ENCODE results near the gene PPIH.

Gene PPIH

GRCh38 chr1:42692461-42692860 is 34.2 kb downstream of the PPIH start:
- Histone ChIP-seq H4K20me1 (ENCODE audit: insufficient read depth, low read length) (peaks cover 94% of the 10 kb centered on the region), H3K4me1 (ENCODE audit: insufficient read depth, low read length) (peaks cover 17% of the 10 kb centered on the region), H3K9me3 (ENCODE audit: insufficient read depth, low read length, severe bottlenecking) (no peaks in the 10 kb centered on the region), H3K79me2 (ENCODE audit: insufficient read depth, low read length) (peaks cover 99% of the 10 kb centered on the region), H3K4me2 (ENCODE audit: insufficient read depth, low read length) (0 out of 2 replicates have a peak overlapping the region, but pooled peaks have one; percentile 9), H3K36me3 (ENCODE audit: insufficient read depth, low read length) (peaks cover 91% of the 10 kb centered on the region), H2AFZ (ENCODE audit: low read depth, low read length) (no peak overlapping the region), H3K9ac (ENCODE audit: low read depth, low read length) (no peak overlapping the region), H3K27me3 (ENCODE audit: insufficient read depth, low read length, poor library complexity) (no peaks in the 10 kb centered on the region), H3K4me3 (ENCODE audit: low read depth in 1 of 2, low read length in 2 of 2) (no peak overlapping the region), H3K27ac (ENCODE audit: low read length) (no peak overlapping the region)
- DNase-seq (no peak), ATAC-seq (ENCODE audit: insufficient read depth, low read depth) (no peak)
- TF ChIP-seq CTCF (IDR thresholded peaks at IDR 0.05; ENCODE audit: borderline replicate concordance, extremely low read depth, low read length, poor library complexity, severe bottlenecking) = no peak

GRCh38 chr1:42692911-42693310 is 34.7 kb downstream of the PPIH start:
- Histone ChIP-seq H3K4me1 (ENCODE audit: insufficient read depth, low read length) (peaks cover 12% of the 10 kb centered on the region), H3K4me3 (ENCODE audit: low read depth in 1 of 2, low read length in 2 of 2) (no peak overlapping the region), H2AFZ (ENCODE audit: low read depth, low read length) (no peak overlapping the region), H3K4me2 (ENCODE audit: insufficient read depth, low read length) (0 out of 2 replicates have a peak overlapping the region, but pooled peaks have one; percentile 9), H3K27me3 (ENCODE audit: insufficient read depth, low read length, poor library complexity) (no peaks in the 10 kb centered on the region), H3K79me2 (ENCODE audit: insufficient read depth, low read length) (peaks cover 99% of the 10 kb centered on the region), H4K20me1 (ENCODE audit: insufficient read depth, low read length) (peaks cover 92% of the 10 kb centered on the region), H3K9ac (ENCODE audit: low read depth, low read length) (no peak overlapping the region), H3K36me3 (ENCODE audit: insufficient read depth, low read length) (peaks cover 91% of the 10 kb centered on the region), H3K9me3 (ENCODE audit: insufficient read depth, low read length, severe bottlenecking) (no peaks in the 10 kb centered on the region), H3K27ac (ENCODE audit: low read length) (no peak overlapping the region)
- TF ChIP-seq EZH2 (IDR thresholded peaks at IDR 0.05; ENCODE audit: borderline replicate concordance, low read depth, low read length, severe bottlenecking) (no peak), CTCF (IDR thresholded peaks at IDR 0.05; ENCODE audit: borderline replicate concordance, extremely low read depth, low read length, poor library complexity, severe bottlenecking) (no peak)
- DNase-seq (no peak), ATAC-seq (ENCODE audit: insufficient read depth, low read depth) (no peak)

- Histone ChIP-seq H2AFZ (ENCODE audit: low read depth, low read length) (no peak overlapping the region), H3K4me2 (ENCODE audit: insufficient read depth, low read length) (no peak overlapping the region), H3K36me3 (ENCODE audit: insufficient read depth, low read length) (peaks cover 99% of the 10 kb centered on the region), H3K4me1 (ENCODE audit: insufficient read depth, low read length) (no peaks in the 10 kb centered on the region), H3K27me3 (ENCODE audit: insufficient read depth, low read length, poor library complexity) (no peaks in the 10 kb centered on the region), H3K9ac (ENCODE audit: low read depth, low read length) (no peak overlapping the region), H3K79me2 (ENCODE audit: insufficient read depth, low read length) (peaks cover 89% of the 10 kb centered on the region), H4K20me1 (ENCODE audit: insufficient read depth, low read length) (peaks cover 78% of the 10 kb centered on the region), H3K4me3 (ENCODE audit: low read depth in 1 of 2, low read length in 2 of 2) (no peak overlapping the region), H3K9me3 (ENCODE audit: insufficient read depth, low read length, severe bottlenecking) (no peaks in the 10 kb centered on the region), H3K27ac (ENCODE audit: low read length) (no peak overlapping the region)
- TF ChIP-seq CTCF (IDR thresholded peaks at IDR 0.05; ENCODE audit: borderline replicate concordance, extremely low read depth, low read length, poor library complexity, severe bottlenecking) (no peak), EZH2 (IDR thresholded peaks at IDR 0.05; ENCODE audit: borderline replicate concordance, low read depth, low read length, severe bottlenecking) (no peak)
- ATAC-seq (ENCODE audit: insufficient read depth, low read depth) (no peak), DNase-seq (no peak)
Measured at GRCh38 chr1:42698081-42698813, 40.0 kb downstream of the PPIH start.
